LoVo (cell line): ENCODE measurements around the gene PIF1.

Experiments used
- DNase-seq: peaks from one replicate; pipeline ENCODE4 v3.0.0-alpha.2; 2016; ENCODE audit warnings: low spot score

Gene PIF1

GRCh38 chr15:64774037-64774628 lies 51.3 kb downstream of the PIF1 start:
- DNase-seq, result no peak

- DNase-seq, result no peak
Observed at GRCh38 chr15:64773606-64774005, 51.8 kb downstream of the PIF1 start.

GRCh38 chr15:64772964-64773363 lies 52.5 kb downstream of the PIF1 start:
- no peak for DNase-seq

GRCh38 chr15:64772488-64772887 lies 53.0 kb downstream of the PIF1 start:
- no peak for DNase-seq

GRCh38 chr15:64770626-64771025 lies 54.8 kb downstream of the PIF1 start:
- no peak for DNase-seq

- no peak for DNase-seq
Observed at GRCh38 chr15:64767203-64767602, 58.2 kb downstream of the PIF1 start.

- DNase-seq, result no peak
Observed at GRCh38 chr15:64766058-64766457, 59.4 kb downstream of the PIF1 start.
